Ascending aorta (tissue), 2 donors: ENCODE data around the gene JUNB. TPM values are rescaled to one million over a fixed set of nuclear protein-coding genes. Genes with fewer than 3 reads are reported as not detected.

Experiments used
- DNase-seq, 2 donors: peaks; one replicate each; pipeline ENCODE4 v3.0.0-alpha.2; 2019; ENCODE audit warnings: low spot score in 2 of 2
- H3K27ac ChIP-seq, 2 donors: fragments of 200-600 bp; sonication (generic); one replicate each; pipeline ENCODE4 v1.5.1; 2016 to 2017; ENCODE audit warnings: mild to moderate bottlenecking in 1 of 2
- H3K27me3 ChIP-seq: fragments of 200-600 bp; sonication (generic); one replicate; pipeline ENCODE4 v1.5.1; 2017
- H3K36me3 ChIP-seq, 2 donors: fragments of 200-600 bp; sonication (generic); one replicate each; pipeline ENCODE4 v1.5.1; 2016
- H3K4me1 ChIP-seq, 2 donors: fragments of 200-600 bp; sonication (generic); one replicate each; pipeline ENCODE4 v1.5.1; 2016 to 2017; ENCODE audit warnings: mild to moderate bottlenecking in 1 of 2
- H3K4me3 ChIP-seq, 2 donors: fragments of 200-600 bp; sonication (generic); one replicate each; pipeline ENCODE4 v1.5.1; 2016 to 2017; ENCODE audit warnings: mild to moderate bottlenecking in 1 of 2
- H3K9me3 ChIP-seq, 2 donors: fragments of 200-600 bp; sonication (generic); one replicate each; pipeline ENCODE4 v1.5.1; 2016
- intact Hi-C: fragments of 100-400 bp; cut with DNase I; formaldehyde crosslinking; loops from one replicate; pipeline ENCODE4 v1.15.1; 2023
- total RNA-seq: library from RNA; depleted of rRNA; stranded (reverse); fragments of >200 nt; gene quantifications from one replicate; pipeline ENCODE4 v1.1.0, GENCODE V29; 2016
- TF ChIP-seq, protein P1 (sequence below), 3 experiments: fragments of 200-600 bp in 2 of 3; fragments of 450-650 bp in 1 of 3; sonication (generic) in 2 of 3; IDR thresholded peaks; one replicate each; pipeline ENCODE4 v1.5.1; 2016 to 2019; ENCODE audit warnings: antibody characterized with exemption in 3 of 3, mild to moderate bottlenecking in 1 of 3, moderate library complexity in 1 of 3

Gene JUNB
- total RNA-seq, 1 donor from 2014 or later = 3,581 TPM

GRCh38 chr19:12784394-12784870, 6.9 kb upstream of the JUNB start:
- peaks cover 51 to 74% of the 10 kb centered on the region in 2 donors for H3K4me1 ChIP-seq
- no peak for DNase-seq
- H3K9me3 ChIP-seq = no peaks in the 10 kb centered on the region
- peak overlapping the region in 1 of 2 donors; percentile 65 for H3K4me3 ChIP-seq
- H3K36me3 ChIP-seq = no peaks in the 10 kb centered on the region
- H3K27ac ChIP-seq = peak overlapping the region; percentile 95 to 96
- TF ChIP-seq, protein P1, sequence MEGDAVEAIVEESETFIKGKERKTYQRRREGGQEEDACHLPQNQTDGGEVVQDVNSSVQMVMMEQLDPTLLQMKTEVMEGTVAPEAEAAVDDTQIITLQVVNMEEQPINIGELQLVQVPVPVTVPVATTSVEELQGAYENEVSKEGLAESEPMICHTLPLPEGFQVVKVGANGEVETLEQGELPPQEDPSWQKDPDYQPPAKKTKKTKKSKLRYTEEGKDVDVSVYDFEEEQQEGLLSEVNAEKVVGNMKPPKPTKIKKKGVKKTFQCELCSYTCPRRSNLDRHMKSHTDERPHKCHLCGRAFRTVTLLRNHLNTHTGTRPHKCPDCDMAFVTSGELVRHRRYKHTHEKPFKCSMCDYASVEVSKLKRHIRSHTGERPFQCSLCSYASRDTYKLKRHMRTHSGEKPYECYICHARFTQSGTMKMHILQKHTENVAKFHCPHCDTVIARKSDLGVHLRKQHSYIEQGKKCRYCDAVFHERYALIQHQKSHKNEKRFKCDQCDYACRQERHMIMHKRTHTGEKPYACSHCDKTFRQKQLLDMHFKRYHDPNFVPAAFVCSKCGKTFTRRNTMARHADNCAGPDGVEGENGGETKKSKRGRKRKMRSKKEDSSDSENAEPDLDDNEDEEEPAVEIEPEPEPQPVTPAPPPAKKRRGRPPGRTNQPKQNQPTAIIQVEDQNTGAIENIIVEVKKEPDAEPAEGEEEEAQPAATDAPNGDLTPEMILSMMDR (IDR thresholded peaks at IDR 0.05) = no peak
- no peaks in the 10 kb centered on the region for H3K27me3 ChIP-seq
- intact Hi-C loops = loop anchor here (10.0 kb wide), 1 partner anchor 1250 kb away; the partner anchor contains the start of gene CNN1

GRCh38 chr19:12784871-12785430, 6.3 kb upstream of the JUNB start:
- TF ChIP-seq, protein P1 (IDR thresholded peaks at IDR 0.05) = no peak
- peak in 1 of 2 donors; percentile 77 for DNase-seq
- peak overlapping the region in 1 of 2 donors; percentile 30 for H3K4me3 ChIP-seq
- H3K9me3 ChIP-seq = no peaks in the 10 kb centered on the region
- no peaks in the 10 kb centered on the region for H3K36me3 ChIP-seq
- intact Hi-C loops = loop anchor here (10.0 kb wide), 1 partner anchor 1250 kb away; the partner anchor contains the start of gene CNN1
- H3K27ac ChIP-seq = peak overlapping the region; percentile 95 to 96
- H3K4me1 ChIP-seq = peaks cover 51 to 71% of the 10 kb centered on the region in 2 donors
- H3K27me3 ChIP-seq = no peaks in the 10 kb centered on the region

- TF ChIP-seq, protein P1 (IDR thresholded peaks at IDR 0.05) = no peak
- H3K36me3 ChIP-seq = no peaks in the 10 kb centered on the region
- no peaks in the 10 kb centered on the region for H3K9me3 ChIP-seq
- peak in 1 of 2 donors; percentile 74 for DNase-seq
- H3K27me3 ChIP-seq = no peaks in the 10 kb centered on the region
- peaks cover 51 to 71% of the 10 kb centered on the region in 2 donors for H3K4me1 ChIP-seq
- H3K4me3 ChIP-seq = peak overlapping the region in 1 of 2 donors; percentile 30
- intact Hi-C loops = loop anchor here (10.0 kb wide), 1 partner anchor 1251 kb away; the partner anchor contains the start of gene CNN1
- peak overlapping the region; percentile 95 to 96 for H3K27ac ChIP-seq
Measured at GRCh38 chr19:12785431-12786031, 5.8 kb upstream of the JUNB start.

DNA sequence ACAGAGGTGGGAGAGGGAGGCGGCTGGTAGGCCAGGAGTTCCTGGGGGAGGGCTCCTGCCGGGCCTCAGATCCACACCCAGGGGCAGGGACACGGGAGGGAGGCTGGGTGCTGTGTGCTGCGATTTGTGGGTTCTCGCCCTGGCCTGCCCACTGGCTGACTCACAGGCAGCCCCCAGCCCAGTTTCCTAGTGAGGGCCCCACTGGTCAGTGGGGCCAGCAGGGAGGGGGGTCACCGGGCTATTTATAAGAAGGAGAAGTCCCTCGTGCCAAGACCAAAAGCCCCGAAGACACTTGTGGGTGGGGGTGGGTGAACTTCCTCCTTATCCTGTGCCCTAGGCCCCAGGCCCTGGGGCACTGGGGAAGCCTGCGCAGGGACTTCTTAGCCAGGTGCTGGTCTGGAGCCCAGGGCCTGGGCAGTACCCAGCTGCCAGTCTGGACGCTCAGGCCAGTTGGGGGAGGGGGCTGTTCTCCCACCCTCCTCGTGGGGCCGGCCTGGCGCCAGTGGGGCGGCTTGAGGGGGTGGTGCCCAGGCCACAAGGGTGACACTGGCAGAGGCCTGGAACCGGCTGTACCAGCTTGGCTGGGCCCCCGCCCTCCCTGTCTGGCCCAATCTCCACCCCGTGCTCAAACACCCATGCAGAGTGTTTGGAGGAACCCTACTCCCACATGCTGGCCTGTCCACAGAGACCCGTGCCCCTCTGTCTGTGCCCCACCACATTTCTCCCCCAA, 5.0 kb upstream of the JUNB start:
- Histone ChIP-seq H3K4me1 (peaks cover 51 to 71% of the 10 kb centered on the region in 2 donors), H3K36me3 (no peaks in the 10 kb centered on the region), H3K4me3 (no peak overlapping the region), H3K27me3 (no peaks in the 10 kb centered on the region), H3K9me3 (no peaks in the 10 kb centered on the region), H3K27ac (peak overlapping the region; percentile 95 to 96)
- TF ChIP-seq, protein P1 (IDR thresholded peaks at IDR 0.05) = no peak
- peak; percentile 72 to 89 for DNase-seq
- intact Hi-C loops = loop anchor here (10.0 kb wide), 1 partner anchor 1252 kb away; the partner anchor contains the start of gene CNN1

GRCh38 chr19:12786952-12787351, 4.3 kb upstream of the JUNB start:
- Histone ChIP-seq H3K4me3 (no peak overlapping the region), H3K36me3 (peaks cover 0 to under 1% of the 10 kb centered on the region in 2 donors), H3K9me3 (no peaks in the 10 kb centered on the region), H3K27ac (peak overlapping the region; percentile 95 to 96), H3K27me3 (no peaks in the 10 kb centered on the region), H3K4me1 (peaks cover 51 to 69% of the 10 kb centered on the region in 2 donors)
- DNase-seq = no peak
- TF ChIP-seq, protein P1 (IDR thresholded peaks at IDR 0.05) = no peak
- intact Hi-C loops = loop anchor here (10.0 kb wide), 1 partner anchor 1252 kb away; the partner anchor contains the start of gene CNN1
